ENCODE results near the gene CD207.

CD207 gene

DNA sequence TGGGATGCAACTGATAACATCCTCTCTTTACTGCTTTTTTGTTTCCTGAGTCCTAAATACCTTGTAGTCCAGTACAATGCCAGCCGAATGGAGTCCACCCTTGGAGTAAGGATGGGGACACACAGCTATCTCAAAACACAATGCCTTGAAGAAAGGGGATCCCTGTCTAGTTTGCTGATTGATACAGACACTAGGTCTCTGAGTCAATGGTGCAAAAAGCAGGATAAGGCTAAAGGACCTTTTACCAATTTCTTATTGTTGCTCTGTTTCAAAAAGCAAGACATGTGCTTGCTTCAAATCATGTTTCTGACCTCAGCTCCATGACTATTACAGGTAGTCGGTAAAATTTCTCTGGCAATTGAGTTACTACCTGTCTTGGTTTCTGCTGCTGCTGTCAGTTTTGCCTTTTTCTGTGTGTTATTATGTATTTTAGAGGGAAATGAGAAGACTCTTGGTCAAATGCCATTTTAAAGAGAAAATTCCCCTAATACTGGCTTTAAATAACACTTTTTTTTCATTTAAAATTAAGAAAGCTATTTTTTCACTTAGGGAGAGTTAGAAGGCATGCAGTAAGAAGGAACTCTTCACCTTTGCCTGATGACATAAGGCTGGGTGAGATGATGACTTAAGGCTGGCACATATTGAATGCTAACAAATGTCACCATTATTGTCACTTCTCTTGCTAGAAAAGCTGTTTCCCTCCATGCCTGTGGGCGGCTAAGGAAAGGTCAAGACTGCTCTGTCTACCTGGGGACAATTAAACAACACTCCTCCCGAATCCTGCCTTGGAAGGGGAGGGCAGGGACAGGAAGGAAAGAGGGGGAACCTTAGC lies 40.2 kb downstream of the CD207 start:
- ATAC-seq (ENCODE audit: low read depth) (no peak), DNase-seq (ENCODE audit: low spot score in 2 of 2) (no peak)
- H3K36me3 Mint-ChIP-seq, result peaks cover 6% of the 10 kb centered on the region
- no peak overlapping the region for H3K4me3 Mint-ChIP-seq
- H3K27me3 Mint-ChIP-seq, result peaks cover 24% of the 10 kb centered on the region
- H3K4me1 Mint-ChIP-seq, result no peaks in the 10 kb centered on the region
- no peak overlapping the region for H3K27ac Mint-ChIP-seq
- H3K9me3 Mint-ChIP-seq, result peaks cover 10% of the 10 kb centered on the region

DNA sequence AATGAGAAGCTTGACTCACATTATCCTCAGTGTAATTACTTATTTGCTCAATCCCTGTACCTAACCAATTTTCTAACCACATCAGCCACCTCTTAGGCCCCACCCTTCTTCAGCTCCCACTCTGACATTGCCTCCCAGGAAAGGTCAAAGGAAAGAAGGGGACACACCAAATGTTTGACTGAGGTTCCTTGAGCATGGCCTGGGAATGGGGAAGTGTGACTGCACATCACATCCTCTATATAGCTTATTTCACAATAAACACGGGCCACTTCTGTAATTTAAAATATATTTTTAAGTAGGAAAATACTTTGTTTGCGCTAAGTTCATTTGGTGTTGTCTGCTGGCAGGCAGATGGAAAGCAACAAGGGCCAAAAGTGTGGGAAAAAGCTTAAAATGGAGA lies 42.2 kb downstream of the CD207 start:
- H3K4me3 Mint-ChIP-seq, result no peak overlapping the region
- ATAC-seq (ENCODE audit: low read depth), result no peak
- peaks cover 4% of the 10 kb centered on the region for H3K9me3 Mint-ChIP-seq
- H3K36me3 Mint-ChIP-seq, result no peaks in the 10 kb centered on the region
- peaks cover 4% of the 10 kb centered on the region for H3K4me1 Mint-ChIP-seq
- peaks cover 21% of the 10 kb centered on the region for H3K27me3 Mint-ChIP-seq
- no peak overlapping the region for H3K27ac Mint-ChIP-seq
- DNase-seq (ENCODE audit: low spot score in 2 of 2), result no peak

DNA sequence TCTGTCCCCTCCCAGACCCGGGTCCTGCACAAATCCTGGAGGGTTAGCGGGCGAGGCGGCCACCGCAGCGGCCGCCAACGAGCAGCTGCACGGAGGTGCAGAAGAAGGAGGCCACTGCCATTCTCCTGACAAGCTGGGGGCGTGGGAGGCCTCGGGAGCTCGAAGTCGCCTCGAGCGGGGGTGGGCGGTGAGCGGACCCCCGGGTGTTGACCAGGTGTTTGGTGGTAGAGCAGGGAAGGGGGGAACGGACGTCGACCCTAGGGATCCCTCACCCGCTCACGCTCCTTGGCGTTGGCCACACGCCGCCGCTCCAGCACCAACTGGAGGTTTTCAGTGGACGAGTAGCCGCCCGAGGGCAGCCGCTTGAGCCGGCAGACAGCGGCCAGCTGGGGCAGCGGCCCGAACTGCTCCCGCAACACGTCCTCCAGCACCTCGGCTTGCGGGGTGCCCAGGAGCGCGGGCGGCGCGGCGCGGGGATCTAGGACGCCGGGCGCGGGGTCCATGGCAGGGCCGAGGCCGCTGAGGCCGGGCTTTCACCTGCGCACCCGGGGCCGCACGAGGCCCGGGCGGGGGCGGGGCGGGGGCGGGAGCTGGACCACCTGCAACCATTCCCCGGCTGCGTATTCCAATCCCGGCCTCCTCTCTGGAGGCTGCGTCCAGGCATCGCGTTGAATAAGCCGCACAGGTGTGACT lies 45.3 kb downstream of the CD207 start, which contains the start of gene FIGLA:
FIGLA (minus strand) TSS at position 508 of the 693 bp plus-strand sequence; CDS start at position 503, 5 bp downstream.
- Mint-ChIP-seq H3K27ac (no peak within 1 kb of the TSS), H3K27me3 (peaks cover 28% of the 10 kb centered on the region), H3K4me3 (peak within 1 kb of the TSS; percentile 72), H3K4me1 (peaks cover 6% of the 10 kb centered on the region), H3K9me3 (no peaks in the 10 kb centered on the region), H3K36me3 (no peaks in the 10 kb centered on the region)
- no peak for ATAC-seq (ENCODE audit: low read depth)
- DNase-seq (ENCODE audit: low spot score in 2 of 2), result no peak

DNA sequence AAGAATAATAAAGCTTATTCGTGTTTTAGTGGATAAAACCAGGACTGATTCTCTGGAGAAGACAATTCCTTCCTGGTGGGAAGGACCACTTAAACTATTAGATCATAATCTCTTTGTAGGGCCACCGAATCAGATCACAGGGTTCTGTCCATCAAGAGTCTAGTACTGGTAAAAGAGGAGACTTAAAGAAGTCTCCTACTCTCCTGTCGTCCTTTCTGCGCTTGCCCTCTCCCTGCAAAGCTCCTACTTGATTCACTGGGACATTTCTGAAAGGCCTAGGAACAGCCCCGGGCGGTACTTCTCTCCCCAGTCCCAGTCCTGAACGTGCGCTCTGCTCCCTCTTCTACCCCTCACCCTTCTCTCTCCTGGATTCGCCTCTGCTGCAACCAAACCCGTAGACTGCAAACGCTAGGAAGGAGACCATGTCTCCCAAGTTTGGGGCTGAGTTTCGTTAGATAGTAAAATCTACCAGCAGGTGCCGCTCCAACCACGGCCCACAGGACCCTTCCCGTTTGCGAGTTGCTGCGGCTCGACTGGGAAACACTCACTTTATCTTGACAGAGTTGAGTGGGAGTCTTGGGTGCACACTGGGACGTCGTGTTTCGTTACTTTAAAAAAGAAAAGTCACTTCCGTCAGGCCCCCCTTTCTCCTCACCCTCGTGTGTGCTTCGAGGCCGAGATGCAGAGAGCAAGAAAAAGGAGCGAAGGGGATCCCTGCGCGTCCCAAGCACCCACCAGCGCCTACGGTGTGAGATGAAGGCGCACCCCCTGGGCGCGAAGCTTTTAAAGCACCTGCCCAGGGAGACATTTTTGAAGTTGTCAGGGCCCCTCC lies 46.1 kb downstream of the CD207 start:
- Mint-ChIP-seq H3K4me3 (peak overlapping the region; percentile 72), H3K4me1 (peaks cover 7% of the 10 kb centered on the region), H3K9me3 (no peaks in the 10 kb centered on the region), H3K27me3 (peaks cover 25% of the 10 kb centered on the region), H3K36me3 (no peaks in the 10 kb centered on the region), H3K27ac (no peak overlapping the region)
- peak; percentile 72 for ATAC-seq (ENCODE audit: low read depth)
- peak; percentile 44 for DNase-seq (ENCODE audit: low spot score in 2 of 2)

DNA sequence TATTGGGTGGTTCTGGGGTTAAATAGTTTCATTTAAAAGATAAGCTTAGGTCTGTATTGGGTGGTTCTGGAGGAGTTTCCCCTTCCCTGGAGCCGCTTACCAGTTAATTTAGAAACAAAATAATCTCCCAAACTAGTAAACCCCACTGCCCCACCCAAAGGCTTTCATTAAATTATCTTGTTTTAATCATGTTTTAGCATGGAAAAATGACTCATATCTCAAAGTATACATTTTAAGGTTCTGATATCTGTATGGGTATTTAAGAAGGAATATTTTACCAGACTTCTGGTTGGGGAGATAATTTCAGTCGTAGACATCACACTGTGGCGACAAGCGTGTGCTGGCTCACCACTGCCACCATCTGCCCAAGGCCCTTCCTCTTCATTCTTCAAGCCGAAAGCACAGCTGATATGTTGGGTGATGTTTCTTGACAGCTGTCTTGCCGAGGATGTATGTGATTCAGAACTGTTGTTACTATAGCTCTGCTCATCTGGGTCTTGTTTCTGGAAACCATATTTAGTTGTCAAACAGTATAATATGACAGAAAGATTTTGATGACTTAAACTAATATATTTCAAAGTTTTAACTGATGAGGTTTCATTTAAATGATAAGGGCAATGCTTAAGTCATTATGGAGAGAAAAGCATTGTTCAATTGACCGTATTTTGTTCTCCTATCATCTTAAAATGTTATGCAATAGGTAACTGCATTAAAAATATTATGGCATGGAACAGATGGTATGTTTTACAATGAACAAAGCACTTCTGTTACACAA lies 50.3 kb downstream of the CD207 start:
- peak; percentile 81 for ATAC-seq (ENCODE audit: low read depth)
- Mint-ChIP-seq H3K4me3 (no peak overlapping the region), H3K27me3 (peaks cover 15% of the 10 kb centered on the region), H3K36me3 (no peaks in the 10 kb centered on the region), H3K4me1 (peaks cover 7% of the 10 kb centered on the region), H3K9me3 (no peaks in the 10 kb centered on the region), H3K27ac (no peak overlapping the region)
- no peak for DNase-seq (ENCODE audit: low spot score in 2 of 2)

DNA sequence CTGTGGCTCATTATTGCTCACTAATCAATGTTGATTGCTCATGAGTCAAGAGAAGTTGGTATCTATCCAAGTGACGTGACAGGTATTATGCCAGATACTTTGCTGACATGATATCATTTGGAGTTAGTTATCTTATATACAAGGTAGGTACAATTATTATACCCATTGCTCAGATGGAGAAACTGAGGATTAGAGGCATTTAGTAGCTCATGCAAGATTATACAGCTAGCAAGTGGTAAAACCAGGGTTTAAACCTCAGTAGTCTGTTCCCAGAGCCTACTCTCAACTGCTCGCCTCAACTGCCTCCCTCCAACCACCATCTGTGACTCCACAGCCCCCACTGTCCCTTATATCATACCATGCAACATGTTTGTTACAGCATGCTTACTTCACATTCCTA lies 51.3 kb downstream of the CD207 start:
- H3K27ac Mint-ChIP-seq, result no peak overlapping the region
- ATAC-seq (ENCODE audit: low read depth) (no peak), DNase-seq (ENCODE audit: low spot score in 2 of 2) (no peak)
- peaks cover 16% of the 10 kb centered on the region for H3K27me3 Mint-ChIP-seq
- no peaks in the 10 kb centered on the region for H3K9me3 Mint-ChIP-seq
- H3K4me1 Mint-ChIP-seq, result peaks cover 3% of the 10 kb centered on the region
- no peak overlapping the region for H3K4me3 Mint-ChIP-seq
- H3K36me3 Mint-ChIP-seq, result no peaks in the 10 kb centered on the region

All from memory B cell (primary cell).